ACHN (cell line): ENCODE measurements around the gene NRCAM.

Source experiments
- DNase-seq: peaks from one replicate; pipeline ENCODE4 v3.0.0-alpha.2; 2015
- in situ Hi-C: cut with HindIII; loops from 2 replicates; pipeline ENCODE4 v1.10.0; 2017; ENCODE audit warnings: low sequenced_read_pairs, low pct_ligation_motif_present, low pct_unique_long_range_greater_than_20kb

Gene NRCAM

GRCh38 chr7:108464743-108465142 lies 8.5 kb upstream of the NRCAM start:
- no peak for DNase-seq
- in situ Hi-C loops: no loop called here

GRCh38 chr7:108463613-108464012 lies 7.4 kb upstream of the NRCAM start:
- no peak for DNase-seq
- in situ Hi-C loops: no loop called here

GRCh38 chr7:108461840-108462239 lies 5.6 kb upstream of the NRCAM start:
- DNase-seq: peak; percentile 63
- in situ Hi-C loops: no loop called here

GRCh38 chr7:108460964-108461363 lies 4.7 kb upstream of the NRCAM start:
- no peak for DNase-seq
- in situ Hi-C loops: no loop called here

GRCh38 chr7:108459922-108460551 lies 3.8 kb upstream of the NRCAM start:
- in situ Hi-C loops: no loop called here
- peak; percentile 62 for DNase-seq

- in situ Hi-C loops: no loop called here
- DNase-seq: no peak
Observed at GRCh38 chr7:108457871-108458270, 1.6 kb upstream of the NRCAM start.

- in situ Hi-C loops: no loop called here
- DNase-seq: no peak
Observed at GRCh38 chr7:108456845-108457540, 757 bp upstream of the NRCAM start.

- peak; percentile 18 for DNase-seq
- in situ Hi-C loops: no loop called here
Observed at GRCh38 chr7:108455551-108455997, 662 bp downstream of the NRCAM start.

- in situ Hi-C loops: no loop called here
- peak; percentile 26 for DNase-seq
Observed at GRCh38 chr7:108454674-108455550, 1.3 kb downstream of the NRCAM start.

- no peak for DNase-seq
- in situ Hi-C loops: no loop called here
Observed at GRCh38 chr7:108454317-108454673, 1.9 kb downstream of the NRCAM start.

- no peak for DNase-seq
- in situ Hi-C loops: no loop called here
Observed at GRCh38 chr7:108453320-108453719, 2.9 kb downstream of the NRCAM start.

- peak; percentile 64 for DNase-seq
- in situ Hi-C loops: no loop called here
Observed at GRCh38 chr7:108452707-108453106, 3.5 kb downstream of the NRCAM start.

- no peak for DNase-seq
- in situ Hi-C loops: no loop called here
Observed at GRCh38 chr7:108451296-108451848, 4.9 kb downstream of the NRCAM start.

GRCh38 chr7:108450160-108450559 lies 6.1 kb downstream of the NRCAM start:
- no peak for DNase-seq
- in situ Hi-C loops: no loop called here

- no peak for DNase-seq
- in situ Hi-C loops: no loop called here
Observed at GRCh38 chr7:108449521-108449920, 6.7 kb downstream of the NRCAM start.

GRCh38 chr7:108448584-108449505 lies 7.4 kb downstream of the NRCAM start:
- in situ Hi-C loops: no loop called here
- no peak for DNase-seq

GRCh38 chr7:108442039-108442568 lies 14.1 kb downstream of the NRCAM start:
- DNase-seq: peak; percentile 66
- in situ Hi-C loops: no loop called here

GRCh38 chr7:108441392-108441955 lies 14.8 kb downstream of the NRCAM start:
- in situ Hi-C loops: no loop called here
- DNase-seq: no peak
